Loucy (cell line): ENCODE results near the gene IDS.
A peak's percentile ranks its signal among the peaks of the same experiment; 100 is the strongest.
"Not testable (repeated sequence)": the region's sequence is repeated elsewhere in the genome, so short reads cannot be mapped to it uniquely, and the experiment has no call there.

Source experiments
- H2AFZ ChIP-seq: fragments of 200-600 bp; sonication (generic); 2 replicates; pipeline ENCODE4 v1.6.0; 2016; ENCODE audit warnings: antibody characterized with exemption, mild to moderate bottlenecking, low read length, moderate library complexity
- H3F3A ChIP-seq: fragments of 200-600 bp; 2 replicates; pipeline ENCODE4 v1.6.0; 2016; ENCODE audit warnings: antibody characterized with exemption, low read depth, mild to moderate bottlenecking
- H3K27me3 ChIP-seq: fragments of 200-600 bp; sonication (generic); 2 replicates; pipeline ENCODE4 v1.6.1; 2014; ENCODE audit warnings: low read length, mild to moderate bottlenecking; ENCODE audit not compliant: insufficient read depth, poor library complexity, severe bottlenecking
- H3K36me3 ChIP-seq: fragments of 200-600 bp; sonication (generic); 2 replicates; pipeline ENCODE4 v1.6.1; 2016; ENCODE audit warnings: low read length; ENCODE audit not compliant: insufficient read depth
- H3K4me1 ChIP-seq: fragments of 200-600 bp; sonication (generic); 2 replicates; pipeline ENCODE4 v1.5.1; 2014; ENCODE audit warnings: low read length, mild to moderate bottlenecking; ENCODE audit not compliant: insufficient read depth, poor library complexity, severe bottlenecking
- H3K4me2 ChIP-seq: fragments of 200-600 bp; sonication (generic); 2 replicates; pipeline ENCODE4 v1.6.0; 2014; ENCODE audit warnings: antibody characterized with exemption, low read length, low read depth, mild to moderate bottlenecking; ENCODE audit not compliant: poor library complexity, severe bottlenecking
- H3K4me3 ChIP-seq: fragments of 200-600 bp; sonication (generic); 2 replicates; pipeline ENCODE4 v1.5.1; 2014; ENCODE audit warnings: low read length, mild to moderate bottlenecking, mixed read lengths; ENCODE audit not compliant: poor library complexity, severe bottlenecking
- H3K79me2 ChIP-seq: fragments of 200-600 bp; sonication (generic); 2 replicates; pipeline ENCODE4 v1.6.1; 2014; ENCODE audit warnings: low read length; ENCODE audit not compliant: insufficient read depth
- H3K9ac ChIP-seq: fragments of 200-600 bp; sonication (generic); 2 replicates; pipeline ENCODE4 v1.6.0; 2014; ENCODE audit warnings: mild to moderate bottlenecking, low read depth, low read length, moderate library complexity; ENCODE audit not compliant: poor library complexity, severe bottlenecking
- H3K9me2 ChIP-seq: fragments of 200-600 bp; sonication (generic); replicated peaks from 2 replicates; pipeline ENCODE4 v1.6.1; 2016; ENCODE audit warnings: low read depth, low read length, mixed read lengths
- H3K9me3 ChIP-seq: fragments of 200-600 bp; sonication (generic); 2 replicates; pipeline ENCODE4 v1.6.1; 2014; ENCODE audit warnings: mild to moderate bottlenecking, antibody characterized with exemption, low read length, low read depth; ENCODE audit not compliant: insufficient read depth
- H4K20me1 ChIP-seq: fragments of 200-600 bp; sonication (generic); 2 replicates; pipeline ENCODE4 v1.6.0; 2014; ENCODE audit warnings: antibody characterized with exemption, low read length, mild to moderate bottlenecking; ENCODE audit not compliant: insufficient read depth, poor library complexity, severe bottlenecking
- EZH2phosphoT487 ChIP-seq: fragments of 200-600 bp; IDR thresholded peaks from 2 replicates; pipeline ENCODE4 v1.6.1; 2018; ENCODE audit warnings: antibody characterized with exemption, mild to moderate bottlenecking, moderate library complexity, borderline replicate concordance
- TF ChIP-seq, protein P1 (sequence below): fragments of 200-600 bp; sonication (generic); conservative IDR thresholded peaks from 2 replicates; pipeline ENCODE4 v1.5.1; 2014; ENCODE audit warnings: mild to moderate bottlenecking, antibody characterized with exemption, low read length

IDS gene

DNA sequence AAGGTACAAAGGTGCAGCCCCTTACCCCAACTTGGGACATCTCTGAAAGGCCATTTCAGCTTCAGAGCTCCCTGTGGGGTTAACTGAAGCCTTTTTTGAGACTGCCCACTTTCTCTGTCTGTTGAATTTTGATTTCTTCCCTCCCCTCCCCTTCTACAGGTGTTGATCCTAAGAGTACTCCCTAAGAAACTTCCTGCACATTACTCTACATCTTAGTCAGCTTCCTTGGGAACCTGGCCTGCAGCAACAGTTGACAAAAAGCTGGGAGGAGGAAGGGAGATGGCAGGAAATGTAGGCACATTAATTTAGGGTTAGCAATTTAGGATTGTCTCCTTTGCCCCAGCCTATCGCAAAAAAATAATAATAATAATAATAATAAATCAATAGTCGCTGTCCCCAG is 1.2 kb upstream of the IDS start:
- Histone ChIP-seq H3K27me3 (no peaks in the 10 kb centered on the region), H3K4me2 (no peak overlapping the region), H2AFZ (no peak overlapping the region), H3K9me3 (no peaks in the 10 kb centered on the region), H3K79me2 (peaks cover 5% of the 10 kb centered on the region; the same call in 1 of the 2 replicates), H3K36me3 (no peaks in the 10 kb centered on the region), H3K9me2 (no peaks in the 10 kb centered on the region), H3K4me3 (no peak overlapping the region), H3K9ac (no peak overlapping the region), H3K4me1 (peaks cover 14% of the 10 kb centered on the region), H3F3A (no peaks in the 10 kb centered on the region), H4K20me1 (peaks cover 17% of the 10 kb centered on the region)
- no peak for TF ChIP-seq EZH2phosphoT487
- TF ChIP-seq, protein P1, sequence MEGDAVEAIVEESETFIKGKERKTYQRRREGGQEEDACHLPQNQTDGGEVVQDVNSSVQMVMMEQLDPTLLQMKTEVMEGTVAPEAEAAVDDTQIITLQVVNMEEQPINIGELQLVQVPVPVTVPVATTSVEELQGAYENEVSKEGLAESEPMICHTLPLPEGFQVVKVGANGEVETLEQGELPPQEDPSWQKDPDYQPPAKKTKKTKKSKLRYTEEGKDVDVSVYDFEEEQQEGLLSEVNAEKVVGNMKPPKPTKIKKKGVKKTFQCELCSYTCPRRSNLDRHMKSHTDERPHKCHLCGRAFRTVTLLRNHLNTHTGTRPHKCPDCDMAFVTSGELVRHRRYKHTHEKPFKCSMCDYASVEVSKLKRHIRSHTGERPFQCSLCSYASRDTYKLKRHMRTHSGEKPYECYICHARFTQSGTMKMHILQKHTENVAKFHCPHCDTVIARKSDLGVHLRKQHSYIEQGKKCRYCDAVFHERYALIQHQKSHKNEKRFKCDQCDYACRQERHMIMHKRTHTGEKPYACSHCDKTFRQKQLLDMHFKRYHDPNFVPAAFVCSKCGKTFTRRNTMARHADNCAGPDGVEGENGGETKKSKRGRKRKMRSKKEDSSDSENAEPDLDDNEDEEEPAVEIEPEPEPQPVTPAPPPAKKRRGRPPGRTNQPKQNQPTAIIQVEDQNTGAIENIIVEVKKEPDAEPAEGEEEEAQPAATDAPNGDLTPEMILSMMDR = no peak

DNA sequence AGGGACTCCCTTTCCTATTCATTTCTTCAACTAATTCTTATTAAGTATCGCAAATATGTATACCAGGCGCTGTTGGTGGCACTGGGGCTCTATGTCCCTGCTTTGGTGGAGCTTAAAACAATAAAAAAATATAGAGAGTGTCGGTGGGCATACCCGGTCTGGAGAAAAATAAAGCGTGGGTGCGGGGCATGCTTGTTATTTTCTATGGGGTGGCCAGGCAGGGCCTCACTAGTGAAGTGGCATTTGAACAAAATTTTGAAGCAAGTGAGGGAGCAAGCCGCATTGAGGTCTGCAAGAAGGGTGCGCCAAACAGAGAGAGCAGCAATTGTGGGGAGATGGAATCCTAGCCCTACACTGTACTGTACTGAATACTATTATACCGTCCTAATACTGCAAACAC is 565 bp upstream of the IDS start:
- no peak for TF ChIP-seq EZH2phosphoT487
- TF ChIP-seq, protein P1 = no peak
- Histone ChIP-seq H3K36me3 (peaks cover 2% of the 10 kb centered on the region; the same call in 1 of the 2 replicates), H3K27me3 (no peaks in the 10 kb centered on the region), H3K9ac (peak overlapping the region; percentile 90), H3K4me3 (peak overlapping the region; percentile 93), H2AFZ (peak overlapping the region; percentile 91), H3K4me2 (peak overlapping the region; percentile 93), H3K9me2 (no peaks in the 10 kb centered on the region), H3K79me2 (peaks cover 11% of the 10 kb centered on the region; the same call in 1 of the 2 replicates), H3K9me3 (no peaks in the 10 kb centered on the region), H4K20me1 (peaks cover 17% of the 10 kb centered on the region), H3F3A (no peaks in the 10 kb centered on the region), H3K4me1 (peaks cover 17% of the 10 kb centered on the region)

DNA sequence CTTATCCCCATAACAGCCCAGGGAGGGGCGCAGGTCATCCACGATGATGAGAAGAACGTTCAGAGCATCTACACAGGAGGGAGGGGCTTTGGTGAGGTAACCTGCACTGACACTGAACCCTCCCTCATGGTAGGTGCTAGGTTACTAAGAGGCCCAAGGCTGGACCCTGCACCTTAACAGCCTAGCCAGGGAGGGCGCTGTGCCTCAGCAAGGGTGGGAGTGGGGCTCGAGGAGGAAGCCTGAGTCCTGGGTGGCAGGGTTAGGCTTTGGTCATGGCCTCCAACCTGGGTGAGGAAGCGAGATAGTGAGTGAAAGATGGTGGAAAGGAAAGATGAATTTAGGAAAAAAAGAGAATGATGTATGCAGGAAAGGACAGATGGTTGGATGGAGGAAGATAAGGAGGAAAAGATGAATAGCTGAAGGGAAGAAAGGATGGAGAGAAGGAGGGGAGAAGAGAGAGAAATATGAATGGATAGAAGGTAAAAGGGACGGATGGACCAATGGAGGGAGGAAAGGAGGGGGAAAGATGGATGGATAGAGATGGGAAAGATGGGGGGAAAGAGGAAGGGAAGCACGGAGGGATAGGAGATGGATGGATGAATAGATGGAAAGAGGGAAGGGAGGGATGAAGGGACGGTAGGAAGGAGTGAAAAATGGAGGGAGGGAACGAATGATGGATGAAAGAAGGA is 736 bp downstream of the IDS start:
- peak overlapping the region; percentile 93 for H3K4me2 ChIP-seq
- H4K20me1 ChIP-seq = peaks cover 17% of the 10 kb centered on the region
- TF ChIP-seq EZH2phosphoT487 = no peak
- TF ChIP-seq, protein P1 = peak; percentile 64
- H3K4me3 ChIP-seq = peak overlapping the region; percentile 93
- H3K4me1 ChIP-seq = peaks cover 17% of the 10 kb centered on the region
- no peaks in the 10 kb centered on the region for H3K9me2 ChIP-seq
- H3K9me3 ChIP-seq = no peaks in the 10 kb centered on the region
- H3K27me3 ChIP-seq = no peaks in the 10 kb centered on the region
- no peak overlapping the region for H2AFZ ChIP-seq
- peak overlapping the region; percentile 90 for H3K9ac ChIP-seq
- H3K79me2 ChIP-seq = peaks cover 11% of the 10 kb centered on the region; the same call in 1 of the 2 replicates
- no peaks in the 10 kb centered on the region for H3F3A ChIP-seq
- peaks cover 6% of the 10 kb centered on the region; the same call in 1 of the 2 replicates for H3K36me3 ChIP-seq

DNA sequence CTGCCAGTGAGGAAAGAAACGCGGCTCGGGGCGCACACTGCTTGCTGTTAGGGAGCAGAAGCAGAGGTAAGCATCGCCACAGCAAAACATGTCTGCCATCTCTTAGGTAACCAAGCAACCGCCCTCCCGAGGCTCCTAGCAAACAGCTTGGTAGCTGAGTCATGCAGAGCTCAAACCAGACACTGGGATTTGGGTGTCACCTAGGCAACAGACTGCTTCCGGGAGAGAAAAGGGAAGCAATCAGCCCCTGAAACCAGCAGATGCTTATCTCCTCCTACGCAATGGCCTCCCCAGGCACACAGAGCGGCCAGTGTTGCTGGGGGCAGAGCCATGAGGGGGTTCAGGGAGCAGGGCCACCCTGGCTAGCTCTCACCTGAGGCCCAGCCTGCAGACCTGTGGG is 1.7 kb downstream of the IDS start:
- Histone ChIP-seq H3K4me2 (peak overlapping the region; percentile 93), H3K79me2 (peaks cover 11% of the 10 kb centered on the region; the same call in 1 of the 2 replicates), H4K20me1 (peaks cover 17% of the 10 kb centered on the region), H3K4me3 (peak overlapping the region; percentile 93), H3K4me1 (peaks cover 17% of the 10 kb centered on the region)
- not testable (repeated sequence) for H3K9ac ChIP-seq, H3K36me3 ChIP-seq, H3F3A ChIP-seq, H3K9me3 ChIP-seq, H3K9me2 ChIP-seq, H2AFZ ChIP-seq, H3K27me3 ChIP-seq

DNA sequence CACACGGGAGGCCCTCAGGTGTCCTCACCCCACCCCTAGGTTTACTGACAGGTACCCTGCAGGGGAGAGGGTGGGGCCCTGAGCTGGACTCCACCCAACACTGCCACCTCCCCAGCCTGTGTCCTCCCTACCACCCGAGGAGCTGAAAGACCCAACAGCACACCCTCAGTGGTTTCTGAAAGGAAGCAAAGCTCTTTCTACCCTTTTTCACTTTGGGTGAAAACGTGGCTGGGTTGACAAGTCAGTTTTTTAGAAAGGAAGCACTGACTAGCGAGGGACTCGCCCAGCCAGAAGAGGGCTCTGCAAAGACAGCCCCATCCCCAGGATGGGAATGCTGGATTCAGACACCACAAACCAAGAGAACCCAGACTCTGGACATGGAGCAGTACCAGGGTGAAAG is 2.2 kb downstream of the IDS start:
- H4K20me1 ChIP-seq = peaks cover 17% of the 10 kb centered on the region
- not testable (repeated sequence) for H2AFZ ChIP-seq, H3K4me3 ChIP-seq, H3K9me3 ChIP-seq, H3K27me3 ChIP-seq, H3K9ac ChIP-seq, H3F3A ChIP-seq, H3K9me2 ChIP-seq
- peaks cover 11% of the 10 kb centered on the region; the same call in 1 of the 2 replicates for H3K79me2 ChIP-seq
- peak overlapping the region; percentile 31 for H3K4me2 ChIP-seq
- H3K4me1 ChIP-seq = peaks cover 17% of the 10 kb centered on the region
- peaks cover 11% of the 10 kb centered on the region; the same call in 1 of the 2 replicates for H3K36me3 ChIP-seq
